SK-N-SH (cell line): ENCODE data around the gene PPP6C. TPM values are rescaled to one million over a fixed set of nuclear protein-coding genes. Genes with fewer than 3 reads are reported as not detected.
A peak's percentile ranks its signal among the peaks of the same experiment; 100 is the strongest.

Experiments
- CTCF ChIA-PET: fragments of 300-600, 350-600 bp; formaldehyde crosslinking; extraction: SDS; loops from one replicate; lab custom pipeline; 2021; lab: Yijun Ruan, JAX
- POLR2A ChIA-PET: fragments of 350-600 bp; sonication (Branson Sonifier 250); formaldehyde crosslinking; extraction: SDS; loops from one replicate; lab custom pipeline; 2020; ENCODE audit warnings: antibody characterized with exemption, inconsistent platforms; lab: Yijun Ruan, JAX
- DNase-seq: peaks from one replicate; pipeline ENCODE4 v3.0.0; 2012
- H2AFZ ChIP-seq: fragments of 200-600 bp; sonication (generic); 2 replicates; pipeline ENCODE4 v1.8.1; 2016; ENCODE audit warnings: antibody characterized with exemption, mild to moderate bottlenecking, low read depth
- H3F3A ChIP-seq: fragments of 200-600 bp; sonication (generic); replicated peaks from 2 replicates; pipeline ENCODE3; 2016; ENCODE audit warnings: antibody characterized with exemption, mild to moderate bottlenecking; ENCODE audit not compliant: insufficient read depth
- H3K27ac ChIP-seq, 2 experiments: fragments of 200-500 bp in 1 of 2; fragments of 200-600 bp in 1 of 2; sonication (Bioruptor generic) in 1 of 2; sonication (generic), shearing (Covaris generic) in 1 of 2; 2 replicates each; pipeline versions ENCODE4 v1.5.1 to v1.6.1; 2014 to 2016; ENCODE audit warnings: low read depth in 2 of 2, inconsistent platforms in 1 of 2, low read length in 1 of 2, mild to moderate bottlenecking in 1 of 2, mixed read lengths in 1 of 2
- H3K27me3 ChIP-seq: fragments of 200-600 bp; sonication (generic), shearing (Covaris generic); 2 replicates; pipeline ENCODE4 v1.6.1; 2016; ENCODE audit warnings: mixed run types; ENCODE audit not compliant: insufficient read depth
- H3K36me3 ChIP-seq, 2 experiments: fragments of 200-500 bp in 1 of 2; fragments of 200-600 bp in 1 of 2; sonication (Bioruptor generic) in 1 of 2; sonication (generic) in 1 of 2; replicated peaks in 1 of 2; 2 replicates each; pipeline versions ENCODE3 to v1.5.1; 2014 to 2016; ENCODE audit warnings: low read length in 1 of 2, mild to moderate bottlenecking in 1 of 2; ENCODE audit not compliant: insufficient read depth in 2 of 2, control insufficient read depth in 1 of 2
- H3K4me1 ChIP-seq, 2 experiments: fragments of 200-500 bp in 1 of 2; fragments of 200-600 bp in 1 of 2; sonication (Bioruptor generic) in 1 of 2; sonication (generic), shearing (Covaris generic) in 1 of 2; 2 replicates each; pipeline versions ENCODE4 v1.5.1 to v1.6.1; 2014 to 2016; ENCODE audit warnings: low read depth in 1 of 2, low read length in 1 of 2, mixed run types in 1 of 2; ENCODE audit not compliant: insufficient read depth in 2 of 2, control insufficient read depth in 1 of 2
- H3K4me2 ChIP-seq: fragments of 200-600 bp; sonication (generic), shearing (Covaris generic); 2 replicates; pipeline ENCODE4 v1.6.1; 2017; ENCODE audit warnings: mixed run types
- H3K4me3 ChIP-seq, 2 experiments: fragments of 200-500 bp in 1 of 2; fragments of 200-600 bp in 1 of 2; sonication (Bioruptor generic) in 1 of 2; sonication (generic), shearing (Covaris generic) in 1 of 2; 2 replicates each; pipeline versions ENCODE4 v1.5.1 to v1.8.1; 2014 to 2016; ENCODE audit warnings: low read depth in 2 of 2, inconsistent platforms in 1 of 2, low read length in 1 of 2, mild to moderate bottlenecking in 1 of 2, mixed read lengths in 1 of 2, moderate library complexity in 1 of 2
- H3K79me2 ChIP-seq: fragments of 200-600 bp; sonication (generic); 2 replicates; pipeline ENCODE4 v1.8.1; 2017; ENCODE audit warnings: mild to moderate bottlenecking; ENCODE audit not compliant: insufficient read depth
- H3K9ac ChIP-seq: fragments of 200-600 bp; sonication (generic); 2 replicates; pipeline ENCODE4 v1.6.1; 2017; ENCODE audit warnings: mixed run types
- H3K9me2 ChIP-seq: fragments of 200-600 bp; sonication (generic); 2 replicates; pipeline ENCODE4 v1.6.1; 2017; ENCODE audit warnings: mixed run types
- H3K9me3 ChIP-seq: fragments of 200-600 bp; sonication (generic); 2 replicates; pipeline ENCODE4 v1.6.1; 2017; ENCODE audit warnings: mixed run types, mild to moderate bottlenecking, moderate library complexity
- H4K20me1 ChIP-seq: fragments of 200-600 bp; sonication (generic); 2 replicates; pipeline ENCODE4 v1.6.1; 2017; ENCODE audit warnings: mild to moderate bottlenecking, mixed run types; ENCODE audit not compliant: insufficient read depth
- CHD2 ChIP-seq: fragments of 150-350 bp; IDR thresholded peaks from 2 replicates; pipeline ENCODE4 v1.6.1; 2018; ENCODE audit warnings: low read length; ENCODE audit not compliant: partially characterized antibody
- ELF1 ChIP-seq: IDR thresholded peaks from 2 replicates; pipeline ENCODE4 v1.4.0; 2012
- EP300 ChIP-seq, 2 experiments: IDR thresholded peaks; 2 replicates each; pipeline versions ENCODE4 v1.4.0 to v1.6.1; 2012; ENCODE audit warnings: borderline replicate concordance in 1 of 2, low read depth in 1 of 2, low read length in 1 of 2
- FOSL2 ChIP-seq: IDR thresholded peaks from 2 replicates; pipeline ENCODE4 v1.4.0; 2012; ENCODE audit warnings: low read depth, mild to moderate bottlenecking, moderate library complexity, borderline replicate concordance
- FOXJ3 ChIP-seq: sonication (generic); formaldehyde crosslinking; IDR thresholded peaks from 2 replicates; pipeline ENCODE4 v1.5.1; 2020; ENCODE audit warnings: mild to moderate bottlenecking, missing genetic modification reagents
- GATA2 ChIP-seq: sonication (generic); formaldehyde crosslinking; IDR thresholded peaks from 2 replicates; pipeline ENCODE4 v1.5.0; 2020; ENCODE audit warnings: mild to moderate bottlenecking, missing genetic modification reagents
- JUND ChIP-seq: IDR thresholded peaks from 2 replicates; pipeline ENCODE4 v1.4.0; 2012
- MEF2A ChIP-seq: IDR thresholded peaks from 2 replicates; pipeline ENCODE4 v1.4.0; 2012; ENCODE audit warnings: low read depth, borderline replicate concordance
- NRF1 ChIP-seq: IDR thresholded peaks from 2 replicates; pipeline ENCODE4 v1.6.1; 2012; ENCODE audit warnings: low read depth, mild to moderate bottlenecking, low read length
- POLR2AphosphoS5 ChIP-seq: IDR thresholded peaks from 2 replicates; pipeline ENCODE4 v1.6.1; 2012; ENCODE audit warnings: low read depth, low read length
- RFX5 ChIP-seq: IDR thresholded peaks from 2 replicates; pipeline ENCODE4 v1.6.1; 2012; ENCODE audit warnings: mild to moderate bottlenecking, improper control_type of control experiment, low read length
- RXRA ChIP-seq: IDR thresholded peaks from 2 replicates; pipeline ENCODE4 v1.4.0; 2012; ENCODE audit warnings: low read depth, mild to moderate bottlenecking, borderline replicate concordance
- SMC3 ChIP-seq: IDR thresholded peaks from 2 replicates; pipeline ENCODE4 v1.6.1; 2012; ENCODE audit warnings: low read depth, low read length, improper control_type of control experiment
- TAF1 ChIP-seq: IDR thresholded peaks from 2 replicates; pipeline ENCODE4 v1.6.1; 2012; ENCODE audit warnings: low read depth, mild to moderate bottlenecking, low read length, moderate library complexity, borderline replicate concordance
- TCF12 ChIP-seq: IDR thresholded peaks from 2 replicates; pipeline ENCODE4 v1.4.0; 2012
- YY1 ChIP-seq: IDR thresholded peaks from 2 replicates; pipeline ENCODE4 v1.4.0; 2012; ENCODE audit warnings: low read depth, mild to moderate bottlenecking
- polyA plus RNA-seq, 3 experiments: library from polyadenylated mRNA; depleted of rRNA; stranded (reverse); fragments of >200 nt; gene quantifications; 2 replicates each; pipeline ENCODE4 v1.2.3, GENCODE V29; 2012
- TF ChIP-seq, protein P1 (sequence below): IDR thresholded peaks from 2 replicates; pipeline ENCODE4 v1.4.0; 2012; ENCODE audit warnings: low read depth
- TF ChIP-seq, protein P2 (sequence below): IDR thresholded peaks from 2 replicates; pipeline ENCODE4; 2012
- TF ChIP-seq, protein P3 (sequence below): fragments of 150-350 bp; IDR thresholded peaks from 2 replicates; pipeline ENCODE4 v1.6.1; 2017; ENCODE audit warnings: antibody characterized with exemption, low read length, low read depth, borderline replicate concordance
- TF ChIP-seq, protein P4 (sequence below): fragments of 200-600 bp; sonication (generic); IDR thresholded peaks from 2 replicates; pipeline ENCODE4 v1.6.1; 2017; ENCODE audit warnings: antibody characterized with exemption, mild to moderate bottlenecking, moderate library complexity

PPP6C gene
- polyA plus RNA-seq, 1 of the 3 experiments (the other 2 are of a cell fraction), result 14.8 TPM

DNA sequence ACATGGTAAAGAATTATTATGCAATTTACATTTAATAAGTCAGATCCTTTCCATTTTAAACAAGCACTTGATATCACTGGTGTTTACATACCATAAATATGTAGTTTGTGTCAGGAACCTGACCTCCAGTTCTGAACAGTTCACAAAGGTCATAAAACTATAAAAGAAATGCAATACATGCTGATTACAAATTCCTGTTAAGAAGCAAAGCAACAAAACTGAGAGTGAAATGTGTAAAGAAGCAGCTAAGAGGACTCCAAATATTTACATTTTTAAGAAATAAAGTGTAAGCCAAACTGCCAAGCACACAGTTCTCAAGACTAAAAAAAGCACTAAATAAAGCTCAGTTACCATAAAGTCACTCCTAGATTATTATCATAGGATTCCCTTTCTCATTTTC lies 28.9 kb downstream of the PPP6C start:
- POLR2A ChIA-PET, result no interaction called here
- Histone ChIP-seq H3K4me3 (no peak overlapping the region), H2AFZ (no peak overlapping the region), H3K27ac (0 out of 4 replicates have a peak overlapping the region, but pooled peaks of 1 of the 2 experiments have one; percentile 14), H3K4me2 (no peak overlapping the region), H3K4me1 (peaks cover 0 to 5% of the 10 kb centered on the region in 2 experiments; a peak in 1 of 4 replicates), H3K9me3 (no peaks in the 10 kb centered on the region), H3K9me2 (no peaks in the 10 kb centered on the region), H3F3A (peaks cover 15% of the 10 kb centered on the region), H3K9ac (no peak overlapping the region), H3K36me3 (peaks cover 0 to 31% of the 10 kb centered on the region in 2 experiments), H4K20me1 (peaks cover 4% of the 10 kb centered on the region; the same call in 1 of the 2 replicates), H3K79me2 (peaks cover 87% of the 10 kb centered on the region), H3K27me3 (no peaks in the 10 kb centered on the region)
- TF ChIP-seq CHD2, result no peak
- no peak for TF ChIP-seq MEF2A
- no peak for TF ChIP-seq SMC3
- TF ChIP-seq FOSL2, result no peak
- TF ChIP-seq, protein P1, sequence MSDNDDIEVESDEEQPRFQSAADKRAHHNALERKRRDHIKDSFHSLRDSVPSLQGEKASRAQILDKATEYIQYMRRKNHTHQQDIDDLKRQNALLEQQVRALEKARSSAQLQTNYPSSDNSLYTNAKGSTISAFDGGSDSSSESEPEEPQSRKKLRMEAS, result no peak
- TF ChIP-seq RXRA, result no peak
- no peak for TF ChIP-seq ELF1
- TF ChIP-seq TCF12, result no peak
- TF ChIP-seq, protein P2, sequence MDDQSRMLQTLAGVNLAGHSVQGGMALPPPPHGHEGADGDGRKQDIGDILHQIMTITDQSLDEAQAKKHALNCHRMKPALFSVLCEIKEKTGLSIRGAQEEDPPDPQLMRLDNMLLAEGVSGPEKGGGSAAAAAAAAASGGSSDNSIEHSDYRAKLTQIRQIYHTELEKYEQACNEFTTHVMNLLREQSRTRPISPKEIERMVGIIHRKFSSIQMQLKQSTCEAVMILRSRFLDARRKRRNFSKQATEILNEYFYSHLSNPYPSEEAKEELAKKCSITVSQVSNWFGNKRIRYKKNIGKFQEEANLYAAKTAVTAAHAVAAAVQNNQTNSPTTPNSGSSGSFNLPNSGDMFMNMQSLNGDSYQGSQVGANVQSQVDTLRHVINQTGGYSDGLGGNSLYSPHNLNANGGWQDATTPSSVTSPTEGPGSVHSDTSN, result no peak
- TF ChIP-seq NRF1, result no peak
- no peak for TF ChIP-seq FOXJ3 (CRISPR knock-in tag)
- TF ChIP-seq RFX5, result no peak
- TF ChIP-seq, protein P3, sequence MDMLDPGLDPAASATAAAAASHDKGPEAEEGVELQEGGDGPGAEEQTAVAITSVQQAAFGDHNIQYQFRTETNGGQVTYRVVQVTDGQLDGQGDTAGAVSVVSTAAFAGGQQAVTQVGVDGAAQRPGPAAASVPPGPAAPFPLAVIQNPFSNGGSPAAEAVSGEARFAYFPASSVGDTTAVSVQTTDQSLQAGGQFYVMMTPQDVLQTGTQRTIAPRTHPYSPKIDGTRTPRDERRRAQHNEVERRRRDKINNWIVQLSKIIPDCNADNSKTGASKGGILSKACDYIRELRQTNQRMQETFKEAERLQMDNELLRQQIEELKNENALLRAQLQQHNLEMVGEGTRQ, result no peak
- no peak for TF ChIP-seq JUND
- TF ChIP-seq POLR2AphosphoS5, result no peak
- no peak for TF ChIP-seq GATA2 (CRISPR knock-in tag)
- no peak for TF ChIP-seq EP300 (IDR thresholded peaks at IDR 0.05; ENCODE audit: borderline replicate concordance in 1 of 2, low read depth in 1 of 2, low read length in 1 of 2)
- TF ChIP-seq YY1, result no peak
- TF ChIP-seq TAF1, result no peak
- TF ChIP-seq, protein P4, sequence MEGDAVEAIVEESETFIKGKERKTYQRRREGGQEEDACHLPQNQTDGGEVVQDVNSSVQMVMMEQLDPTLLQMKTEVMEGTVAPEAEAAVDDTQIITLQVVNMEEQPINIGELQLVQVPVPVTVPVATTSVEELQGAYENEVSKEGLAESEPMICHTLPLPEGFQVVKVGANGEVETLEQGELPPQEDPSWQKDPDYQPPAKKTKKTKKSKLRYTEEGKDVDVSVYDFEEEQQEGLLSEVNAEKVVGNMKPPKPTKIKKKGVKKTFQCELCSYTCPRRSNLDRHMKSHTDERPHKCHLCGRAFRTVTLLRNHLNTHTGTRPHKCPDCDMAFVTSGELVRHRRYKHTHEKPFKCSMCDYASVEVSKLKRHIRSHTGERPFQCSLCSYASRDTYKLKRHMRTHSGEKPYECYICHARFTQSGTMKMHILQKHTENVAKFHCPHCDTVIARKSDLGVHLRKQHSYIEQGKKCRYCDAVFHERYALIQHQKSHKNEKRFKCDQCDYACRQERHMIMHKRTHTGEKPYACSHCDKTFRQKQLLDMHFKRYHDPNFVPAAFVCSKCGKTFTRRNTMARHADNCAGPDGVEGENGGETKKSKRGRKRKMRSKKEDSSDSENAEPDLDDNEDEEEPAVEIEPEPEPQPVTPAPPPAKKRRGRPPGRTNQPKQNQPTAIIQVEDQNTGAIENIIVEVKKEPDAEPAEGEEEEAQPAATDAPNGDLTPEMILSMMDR, result no peak
- CTCF ChIA-PET, result interaction anchor here (1.3 kb wide), 1 partner anchor 389 kb away, joined by 5 read pairs; the partner anchor contains the start of gene NR6A1
- no peak for DNase-seq
